Measurements from ENCODE around the gene EIF3I. TPM values are rescaled to one million over a fixed set of nuclear protein-coding genes. Genes with fewer than 3 reads are reported as not detected.

The EIF3I gene
- total RNA-seq, 1 donor from 2014 or later, result 171 TPM

- peak overlapping the region in 1 of 3 donors; percentile 49 for H3K4me3 ChIP-seq (ENCODE audit: low read length in 3 of 3)
- no peaks in the 10 kb centered on the region for H3K36me3 ChIP-seq (ENCODE audit: control insufficient read depth in 3 of 3, insufficient read depth in 3 of 3, low read length in 3 of 3)
- peak overlapping the region in 1 of 3 donors; percentile 25 for H3K9ac ChIP-seq (ENCODE audit: low read depth in 1 of 3, low read length in 3 of 3)
- H3K27ac ChIP-seq (ENCODE audit: low read depth, low read length), result no peak overlapping the region
- H3K27me3 ChIP-seq (ENCODE audit: control insufficient read depth in 3 of 3, insufficient read depth in 3 of 3, low read length in 3 of 3), result no peaks in the 10 kb centered on the region
- no peaks in the 10 kb centered on the region for H3K9me3 ChIP-seq (ENCODE audit: control insufficient read depth in 3 of 3, low read length in 3 of 3)
- H3K4me1 ChIP-seq (ENCODE audit: control insufficient read depth in 3 of 3, insufficient read depth in 3 of 3, low read length in 3 of 3), result peaks cover 17 to 40% (median 34%) of the 10 kb centered on the region in 3 donors
These were observed 20.2 kb downstream of the EIF3I start for GRCh38 chr1:32242341-32242851.

- H3K27ac ChIP-seq (ENCODE audit: low read depth, low read length), result peak within 1 kb of the TSS; percentile 54
- peaks cover 22 to 50% (median 27%) of the 10 kb centered on the region in 3 donors for H3K4me1 ChIP-seq (ENCODE audit: control insufficient read depth in 3 of 3, insufficient read depth in 3 of 3, low read length in 3 of 3)
- peak within 1 kb of the TSS in 2 of 3 donors; percentile 29 to 38 for H3K4me3 ChIP-seq (ENCODE audit: low read length in 3 of 3)
- H3K9me3 ChIP-seq (ENCODE audit: control insufficient read depth in 3 of 3, low read length in 3 of 3), result no peaks in the 10 kb centered on the region
- peak within 1 kb of the TSS in 2 of 3 donors; percentile 33 to 40 for H3K9ac ChIP-seq (ENCODE audit: low read depth in 1 of 3, low read length in 3 of 3)
- H3K27me3 ChIP-seq (ENCODE audit: control insufficient read depth in 3 of 3, insufficient read depth in 3 of 3, low read length in 3 of 3), result no peaks in the 10 kb centered on the region
- no peaks in the 10 kb centered on the region for H3K36me3 ChIP-seq (ENCODE audit: control insufficient read depth in 3 of 3, insufficient read depth in 3 of 3, low read length in 3 of 3)
These were observed 24.7 kb downstream of the EIF3I start, which contains the start of gene FAM167B for GRCh38 chr1:32246888-32247273. Gene FAM167B, plus strand, starts transcription at chr1:32247222. Its CDS starts 200 bp downstream, at chr1:32247422.

- Histone ChIP-seq H3K4me3 (ENCODE audit: low read length in 3 of 3) (peak overlapping the region in 2 of 3 donors; percentile 29 to 38), H3K27ac (ENCODE audit: low read depth, low read length) (peak overlapping the region; percentile 46), H3K4me1 (ENCODE audit: control insufficient read depth in 3 of 3, insufficient read depth in 3 of 3, low read length in 3 of 3) (peaks cover 23 to 49% (median 32%) of the 10 kb centered on the region in 3 donors), H3K36me3 (ENCODE audit: control insufficient read depth in 3 of 3, insufficient read depth in 3 of 3, low read length in 3 of 3) (no peaks in the 10 kb centered on the region), H3K9me3 (ENCODE audit: control insufficient read depth in 3 of 3, low read length in 3 of 3) (no peaks in the 10 kb centered on the region), H3K9ac (ENCODE audit: low read depth in 1 of 3, low read length in 3 of 3) (peak overlapping the region in 1 of 3 donors; percentile 40), H3K27me3 (ENCODE audit: control insufficient read depth in 3 of 3, insufficient read depth in 3 of 3, low read length in 3 of 3) (no peaks in the 10 kb centered on the region)
These were observed 25.2 kb downstream of the EIF3I start for GRCh38 chr1:32247452-32247851.

- Histone ChIP-seq H3K9ac (ENCODE audit: low read depth in 1 of 3, low read length in 3 of 3) (peak overlapping the region in 2 of 3 donors; percentile 32 to 33), H3K4me1 (ENCODE audit: control insufficient read depth in 3 of 3, insufficient read depth in 3 of 3, low read length in 3 of 3) (peaks cover 28 to 52% (median 32%) of the 10 kb centered on the region in 3 donors), H3K9me3 (ENCODE audit: control insufficient read depth in 3 of 3, low read length in 3 of 3) (no peaks in the 10 kb centered on the region), H3K36me3 (ENCODE audit: control insufficient read depth in 3 of 3, insufficient read depth in 3 of 3, low read length in 3 of 3) (no peaks in the 10 kb centered on the region), H3K4me3 (ENCODE audit: low read length in 3 of 3) (no peak overlapping the region), H3K27ac (ENCODE audit: low read depth, low read length) (peak overlapping the region; percentile 46), H3K27me3 (ENCODE audit: control insufficient read depth in 3 of 3, insufficient read depth in 3 of 3, low read length in 3 of 3) (no peaks in the 10 kb centered on the region)
These were observed 26.0 kb downstream of the EIF3I start for GRCh38 chr1:32247983-32248889.

GRCh38 chr1:32249831-32250525 is 27.8 kb downstream of the EIF3I start:
- no peaks in the 10 kb centered on the region for H3K27me3 ChIP-seq (ENCODE audit: control insufficient read depth in 3 of 3, insufficient read depth in 3 of 3, low read length in 3 of 3)
- peak overlapping the region; percentile 61 for H3K27ac ChIP-seq (ENCODE audit: low read depth, low read length)
- H3K9me3 ChIP-seq (ENCODE audit: control insufficient read depth in 3 of 3, low read length in 3 of 3), result no peaks in the 10 kb centered on the region
- no peaks in the 10 kb centered on the region for H3K36me3 ChIP-seq (ENCODE audit: control insufficient read depth in 3 of 3, insufficient read depth in 3 of 3, low read length in 3 of 3)
- peaks cover 28 to 52% (median 32%) of the 10 kb centered on the region in 3 donors for H3K4me1 ChIP-seq (ENCODE audit: control insufficient read depth in 3 of 3, insufficient read depth in 3 of 3, low read length in 3 of 3)
- peak overlapping the region in 2 of 3 donors; percentile 40 to 60 for H3K9ac ChIP-seq (ENCODE audit: low read depth in 1 of 3, low read length in 3 of 3)
- no peak overlapping the region for H3K4me3 ChIP-seq (ENCODE audit: low read length in 3 of 3)

GRCh38 chr1:32250893-32251716 is 28.9 kb downstream of the EIF3I start, which contains the start of gene LCK:
Gene LCK, plus strand, starts transcription at chr1:32251265. Its CDS starts 23,065 bp downstream, at chr1:32274330.
- Histone ChIP-seq H3K9me3 (ENCODE audit: control insufficient read depth in 3 of 3, low read length in 3 of 3) (no peaks in the 10 kb centered on the region), H3K36me3 (ENCODE audit: control insufficient read depth in 3 of 3, insufficient read depth in 3 of 3, low read length in 3 of 3) (no peaks in the 10 kb centered on the region), H3K4me3 (ENCODE audit: low read length in 3 of 3) (no peak within 1 kb of the TSS), H3K27me3 (ENCODE audit: control insufficient read depth in 3 of 3, insufficient read depth in 3 of 3, low read length in 3 of 3) (no peaks in the 10 kb centered on the region), H3K4me1 (ENCODE audit: control insufficient read depth in 3 of 3, insufficient read depth in 3 of 3, low read length in 3 of 3) (peaks cover 24 to 47% (median 27%) of the 10 kb centered on the region in 3 donors), H3K9ac (ENCODE audit: low read depth in 1 of 3, low read length in 3 of 3) (peak within 1 kb of the TSS in 1 of 3 donors; percentile 40), H3K27ac (ENCODE audit: low read depth, low read length) (peak within 1 kb of the TSS; percentile 61)

- Histone ChIP-seq H3K4me3 (ENCODE audit: low read length in 3 of 3) (no peak overlapping the region), H3K4me1 (ENCODE audit: control insufficient read depth in 3 of 3, insufficient read depth in 3 of 3, low read length in 3 of 3) (peaks cover 12 to 21% (median 12%) of the 10 kb centered on the region in 3 donors), H3K27me3 (ENCODE audit: control insufficient read depth in 3 of 3, insufficient read depth in 3 of 3, low read length in 3 of 3) (no peaks in the 10 kb centered on the region), H3K27ac (ENCODE audit: low read depth, low read length) (no peak overlapping the region), H3K36me3 (ENCODE audit: control insufficient read depth in 3 of 3, insufficient read depth in 3 of 3, low read length in 3 of 3) (no peaks in the 10 kb centered on the region), H3K9ac (ENCODE audit: low read depth in 1 of 3, low read length in 3 of 3) (no peak overlapping the region), H3K9me3 (ENCODE audit: control insufficient read depth in 3 of 3, low read length in 3 of 3) (no peaks in the 10 kb centered on the region)
These were observed 33.2 kb downstream of the EIF3I start for GRCh38 chr1:32255072-32256071.

- no peak overlapping the region for H3K9ac ChIP-seq (ENCODE audit: low read depth in 1 of 3, low read length in 3 of 3)
- H3K9me3 ChIP-seq (ENCODE audit: control insufficient read depth in 3 of 3, low read length in 3 of 3), result no peaks in the 10 kb centered on the region
- H3K27ac ChIP-seq (ENCODE audit: low read depth, low read length), result no peak overlapping the region
- H3K4me3 ChIP-seq (ENCODE audit: low read length in 3 of 3), result no peak overlapping the region
- no peaks in the 10 kb centered on the region for H3K27me3 ChIP-seq (ENCODE audit: control insufficient read depth in 3 of 3, insufficient read depth in 3 of 3, low read length in 3 of 3)
- H3K4me1 ChIP-seq (ENCODE audit: control insufficient read depth in 3 of 3, insufficient read depth in 3 of 3, low read length in 3 of 3), result peaks cover 6 to 9% (median 7%) of the 10 kb centered on the region in 3 donors
- H3K36me3 ChIP-seq (ENCODE audit: control insufficient read depth in 3 of 3, insufficient read depth in 3 of 3, low read length in 3 of 3), result no peaks in the 10 kb centered on the region
These were observed 34.4 kb downstream of the EIF3I start for GRCh38 chr1:32256473-32257226.
